ENCODE data around the gene TAOK1.
"Not testable (repeated sequence)": the region's sequence is repeated elsewhere in the genome, so short reads cannot be mapped to it uniquely, and the experiment has no call there.

Gene TAOK1

GRCh38 chr17:29449865-29450671, 59.9 kb downstream of the TAOK1 start:
- Mint-ChIP-seq H3K9me3 (ENCODE audit: low read depth) (no peaks in the 10 kb centered on the region), H3K36me3 (peaks cover 19% of the 10 kb centered on the region), H3K4me1 (ENCODE audit: low read depth) (peaks cover 31% of the 10 kb centered on the region), H3K4me3 (no peak overlapping the region), H3K27ac (peak overlapping the region; percentile 88), H3K27me3 (no peaks in the 10 kb centered on the region)

GRCh38 chr17:29451121-29451742, 61.1 kb downstream of the TAOK1 start:
- H3K4me1 Mint-ChIP-seq (ENCODE audit: low read depth) = peaks cover 28% of the 10 kb centered on the region
- H3K27ac Mint-ChIP-seq = peak overlapping the region; percentile 46
- H3K4me3 Mint-ChIP-seq = no peak overlapping the region
- peaks cover 23% of the 10 kb centered on the region for H3K36me3 Mint-ChIP-seq
- H3K27me3 Mint-ChIP-seq = no peaks in the 10 kb centered on the region
- H3K9me3 Mint-ChIP-seq (ENCODE audit: low read depth) = no peaks in the 10 kb centered on the region

GRCh38 chr17:29458066-29458465, 67.9 kb downstream of the TAOK1 start:
- Mint-ChIP-seq H3K27me3 (no peaks in the 10 kb centered on the region), H3K36me3 (peaks cover 11% of the 10 kb centered on the region), H3K9me3 (ENCODE audit: low read depth) (no peaks in the 10 kb centered on the region), H3K4me1 (ENCODE audit: low read depth) (peaks cover 30% of the 10 kb centered on the region), H3K27ac (no peak overlapping the region), H3K4me3 (no peak overlapping the region)

GRCh38 chr17:29461483-29462206, 71.5 kb downstream of the TAOK1 start:
- Mint-ChIP-seq H3K27me3 (no peaks in the 10 kb centered on the region), H3K4me3 (no peak overlapping the region), H3K27ac (peak overlapping the region; percentile 71), H3K4me1 (ENCODE audit: low read depth) (peaks cover 23% of the 10 kb centered on the region), H3K9me3 (ENCODE audit: low read depth) (no peaks in the 10 kb centered on the region), H3K36me3 (peaks cover 7% of the 10 kb centered on the region)

GRCh38 chr17:29469276-29469675, 79.1 kb downstream of the TAOK1 start:
- Mint-ChIP-seq H3K4me3 (no peak overlapping the region), H3K4me1 (ENCODE audit: low read depth) (peaks cover 4% of the 10 kb centered on the region), H3K27ac (no peak overlapping the region), H3K36me3 (peaks cover 8% of the 10 kb centered on the region), H3K9me3 (ENCODE audit: low read depth) (no peaks in the 10 kb centered on the region), H3K27me3 (no peaks in the 10 kb centered on the region)

- not testable (repeated sequence) for H3K9me3 Mint-ChIP-seq (ENCODE audit: low read depth); H3K27me3 Mint-ChIP-seq; H3K4me3 Mint-ChIP-seq; H3K27ac Mint-ChIP-seq; H3K4me1 Mint-ChIP-seq (ENCODE audit: low read depth)
- peaks cover 12% of the 10 kb centered on the region for H3K36me3 Mint-ChIP-seq
Measured at GRCh38 chr17:29473437-29473836, 83.3 kb downstream of the TAOK1 start.

DNA sequence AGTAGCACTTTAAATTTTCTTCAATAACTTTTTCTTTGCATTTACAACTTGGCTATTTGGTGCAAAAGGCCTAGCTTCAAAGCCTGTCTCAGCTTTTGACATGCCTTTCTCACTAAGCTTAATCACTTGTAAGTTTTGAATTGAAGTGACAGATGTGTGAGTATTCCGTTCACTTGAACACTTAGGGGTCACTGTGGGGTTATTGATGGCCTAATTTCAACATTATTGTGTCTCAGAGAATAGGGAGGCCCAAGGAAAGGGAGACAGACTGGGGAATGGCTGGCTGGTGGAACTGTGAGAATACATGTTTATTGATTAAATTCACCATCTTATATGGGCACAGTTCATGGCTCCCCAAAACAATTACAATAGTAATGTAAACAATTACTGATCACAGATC, 84.1 kb downstream of the TAOK1 start:
- Mint-ChIP-seq H3K27ac (no peak overlapping the region), H3K36me3 (peaks cover 12% of the 10 kb centered on the region), H3K27me3 (no peaks in the 10 kb centered on the region), H3K4me1 (ENCODE audit: low read depth) (peaks cover 4% of the 10 kb centered on the region), H3K9me3 (ENCODE audit: low read depth) (no peaks in the 10 kb centered on the region), H3K4me3 (no peak overlapping the region)

- no peaks in the 10 kb centered on the region for H3K9me3 Mint-ChIP-seq (ENCODE audit: low read depth)
- peaks cover 10% of the 10 kb centered on the region for H3K36me3 Mint-ChIP-seq
- peak overlapping the region; percentile 23 for H3K27ac Mint-ChIP-seq
- no peaks in the 10 kb centered on the region for H3K27me3 Mint-ChIP-seq
- peaks cover 2% of the 10 kb centered on the region for H3K4me1 Mint-ChIP-seq (ENCODE audit: low read depth)
- no peak overlapping the region for H3K4me3 Mint-ChIP-seq
Measured at GRCh38 chr17:29475891-29476290, 85.7 kb downstream of the TAOK1 start.

DNA sequence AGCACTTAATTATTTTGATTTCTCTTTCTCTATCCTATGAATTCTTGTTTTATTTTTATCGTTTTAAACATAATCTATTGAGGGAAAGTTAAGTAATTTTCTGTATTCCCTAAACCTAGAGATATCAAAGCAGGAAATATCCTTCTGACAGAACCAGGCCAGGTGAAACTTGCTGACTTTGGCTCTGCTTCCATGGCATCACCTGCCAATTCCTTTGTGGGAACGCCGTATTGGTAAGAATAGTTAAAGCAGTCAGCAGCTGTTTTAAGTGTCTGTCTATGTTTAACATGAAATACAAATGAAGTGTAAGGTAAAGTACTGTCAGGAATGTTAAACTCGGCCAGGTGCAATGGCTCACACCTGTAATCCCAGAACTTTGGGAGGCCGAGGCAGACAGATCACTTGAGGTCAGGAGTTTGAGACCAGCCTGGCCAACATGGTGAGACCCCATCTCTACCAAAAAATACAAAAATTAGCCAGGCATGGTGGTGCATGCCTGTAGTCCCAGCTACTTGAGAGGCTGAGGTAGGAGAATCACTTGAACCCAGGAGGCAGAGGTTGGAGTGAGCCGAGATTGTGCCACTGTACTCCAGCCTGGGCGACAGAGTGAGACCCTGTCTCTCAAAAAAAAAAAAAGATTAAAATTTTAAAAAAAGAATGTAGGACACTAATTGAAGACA, 90.2 kb downstream of the TAOK1 start:
- not testable (repeated sequence) for H3K36me3 Mint-ChIP-seq; H3K4me1 Mint-ChIP-seq (ENCODE audit: low read depth); H3K27ac Mint-ChIP-seq; H3K4me3 Mint-ChIP-seq; H3K9me3 Mint-ChIP-seq (ENCODE audit: low read depth); H3K27me3 Mint-ChIP-seq

DNA sequence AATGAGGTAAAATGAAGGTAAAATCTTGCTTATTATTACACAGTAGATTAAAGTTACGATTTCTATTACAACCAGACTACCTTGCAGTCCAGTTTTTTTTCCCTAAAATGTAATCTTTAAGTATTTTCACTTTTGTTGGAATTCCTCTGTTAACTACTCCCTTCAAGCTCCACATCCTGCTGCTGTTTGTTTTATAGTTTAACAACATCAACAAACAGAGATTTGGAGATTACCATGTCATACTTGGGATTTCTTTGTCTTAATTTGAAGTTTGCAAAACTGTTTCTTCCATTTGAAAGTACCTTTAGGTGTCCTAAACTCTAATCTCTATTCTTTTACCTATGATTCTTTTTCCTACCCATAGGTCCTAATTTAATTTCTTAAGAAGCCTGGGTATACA, 93.3 kb downstream of the TAOK1 start:
- Mint-ChIP-seq H3K36me3 (no peaks in the 10 kb centered on the region), H3K4me1 (ENCODE audit: low read depth) (no peaks in the 10 kb centered on the region), H3K27me3 (no peaks in the 10 kb centered on the region), H3K9me3 (ENCODE audit: low read depth) (no peaks in the 10 kb centered on the region), H3K4me3 (no peak overlapping the region), H3K27ac (no peak overlapping the region)

DNA sequence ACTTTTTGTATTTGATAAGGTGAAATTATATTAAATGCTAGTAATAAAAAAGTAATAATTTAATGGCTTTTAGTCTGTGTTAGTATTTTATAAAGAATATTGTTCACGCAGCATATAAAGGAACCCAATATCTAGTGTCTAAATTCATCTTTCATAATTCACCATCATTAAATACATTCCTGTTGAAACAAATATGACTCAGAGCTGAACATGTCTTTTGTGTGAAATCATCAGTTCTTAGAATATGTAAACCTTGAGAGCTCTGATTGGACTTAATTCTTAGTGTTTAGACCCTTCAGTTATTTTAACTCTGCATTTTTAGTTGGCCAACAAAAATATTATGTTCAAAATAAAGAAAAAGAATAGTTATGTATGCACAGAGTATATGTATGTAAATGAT, 104.8 kb downstream of the TAOK1 start:
- Mint-ChIP-seq H3K9me3 (ENCODE audit: low read depth) (no peaks in the 10 kb centered on the region), H3K4me3 (no peak overlapping the region), H3K36me3 (peaks cover 8% of the 10 kb centered on the region), H3K4me1 (ENCODE audit: low read depth) (peaks cover 2% of the 10 kb centered on the region), H3K27me3 (no peaks in the 10 kb centered on the region), H3K27ac (no peak overlapping the region)

- H3K36me3 Mint-ChIP-seq = no peaks in the 10 kb centered on the region
- H3K27ac Mint-ChIP-seq = no peak overlapping the region
- H3K4me1 Mint-ChIP-seq (ENCODE audit: low read depth) = no peaks in the 10 kb centered on the region
- no peaks in the 10 kb centered on the region for H3K9me3 Mint-ChIP-seq (ENCODE audit: low read depth)
- H3K4me3 Mint-ChIP-seq = no peak overlapping the region
- H3K27me3 Mint-ChIP-seq = no peaks in the 10 kb centered on the region
Measured at GRCh38 chr17:29504711-29505110, 114.5 kb downstream of the TAOK1 start.

DNA sequence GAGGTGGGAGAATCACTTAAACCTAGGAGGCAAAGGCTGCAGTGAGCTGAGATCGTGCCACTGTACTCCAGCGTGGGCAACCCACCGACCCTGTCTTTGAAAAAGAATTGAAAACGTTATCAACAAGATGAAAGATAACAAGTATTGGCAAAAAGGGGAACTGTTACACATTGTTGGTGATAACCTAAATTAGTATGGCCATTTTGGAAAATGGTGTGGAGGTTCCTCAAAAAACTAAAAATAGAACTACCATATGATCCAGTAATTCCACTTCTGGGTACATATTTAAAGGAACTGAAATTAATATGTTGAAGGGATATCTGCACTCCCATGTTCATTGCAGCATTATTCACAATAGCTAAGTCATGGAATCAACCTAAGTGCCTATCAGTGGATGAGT, 115.7 kb downstream of the TAOK1 start:
- Mint-ChIP-seq H3K27me3 (no peaks in the 10 kb centered on the region), H3K9me3 (ENCODE audit: low read depth) (no peaks in the 10 kb centered on the region), H3K4me3 (no peak overlapping the region), H3K36me3 (no peaks in the 10 kb centered on the region), H3K4me1 (ENCODE audit: low read depth) (no peaks in the 10 kb centered on the region), H3K27ac (peak overlapping the region; percentile 23)

GRCh38 chr17:29510953-29511352, 120.8 kb downstream of the TAOK1 start:
- Mint-ChIP-seq H3K4me3 (no peak overlapping the region), H3K4me1 (ENCODE audit: low read depth) (no peaks in the 10 kb centered on the region), H3K36me3 (peaks cover 3% of the 10 kb centered on the region), H3K27ac (no peak overlapping the region), H3K27me3 (no peaks in the 10 kb centered on the region), H3K9me3 (ENCODE audit: low read depth) (no peaks in the 10 kb centered on the region)

DNA sequence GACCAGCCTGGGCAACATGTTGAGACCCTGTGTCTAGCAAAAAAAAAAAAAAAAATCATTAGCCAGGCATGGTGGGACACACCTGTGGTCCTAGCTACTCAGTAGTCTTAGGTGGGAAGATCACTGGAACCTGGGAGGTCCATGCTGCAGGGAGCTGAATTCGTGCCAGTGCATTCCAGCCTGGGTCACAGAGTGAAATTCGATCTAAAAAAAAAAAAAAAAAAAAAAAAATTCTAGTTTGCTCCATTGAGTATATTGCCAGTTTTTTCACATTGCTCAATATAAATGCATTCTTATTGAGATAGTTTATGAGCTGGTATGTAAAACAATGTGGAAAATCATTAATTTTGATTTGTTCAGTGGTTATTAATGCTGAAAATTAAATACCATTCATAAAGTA, 124.6 kb downstream of the TAOK1 start:
- H3K27ac Mint-ChIP-seq = no peak overlapping the region
- H3K4me3 Mint-ChIP-seq = no peak overlapping the region
- no peaks in the 10 kb centered on the region for H3K27me3 Mint-ChIP-seq
- no peaks in the 10 kb centered on the region for H3K4me1 Mint-ChIP-seq (ENCODE audit: low read depth)
- peaks cover 3% of the 10 kb centered on the region for H3K36me3 Mint-ChIP-seq
- no peaks in the 10 kb centered on the region for H3K9me3 Mint-ChIP-seq (ENCODE audit: low read depth)

Measured in activated naive CD8-positive, alpha-beta T cell (primary cell).